Measurements from ENCODE around the gene ZGPAT. TPM values are rescaled to one million over a fixed set of nuclear protein-coding genes. Genes with fewer than 3 reads are reported as not detected.

Gene ZGPAT
- total and polyA plus RNA-seq, 2 of the 13 experiments (the other 11 are each of a cell fraction or from before 2014, with no cell fraction given), result 23.0 to 41.9 TPM

- TF ChIP-seq NR0B2 (CRISPR knock-in tag; IDR thresholded peaks at IDR 0.05) (peak; percentile 51; the same call in 1 of the 2 replicates), SAP130 (CRISPR knock-in tag; IDR thresholded peaks at IDR 0.05; ENCODE audit: low read depth) (peak; percentile 29; the same call in 1 of the 2 replicates), UBTF (CRISPR knock-in tag; IDR thresholded peaks at IDR 0.05) (no peak), SNAPC5 (CRISPR knock-in tag; IDR thresholded peaks at IDR 0.05; ENCODE audit: borderline replicate concordance) (no peak), MXI1 (IDR thresholded peaks at IDR 0.05; ENCODE audit: borderline replicate concordance, low read depth, low read length) (no peak), NFYB (CRISPR knock-in tag; IDR thresholded peaks at IDR 0.05) (0 out of 2 replicates have a peak, but pooled peaks have one; percentile 12), AGO1 (IDR thresholded peaks at IDR 0.05; ENCODE audit: low read depth, low read length, poor library complexity, severe bottlenecking) (no peak), PHF5A (CRISPR knock-in tag; IDR thresholded peaks at IDR 0.05; ENCODE audit: low read depth, unreplicated experiment) (no peak), MAX (IDR thresholded peaks at IDR 0.05) (0 out of 2 replicates have a peak, but pooled peaks have one; percentile 19), NR2F6 (IDR thresholded peaks at IDR 0.05) (no peak), NR2F6 (CRISPR knock-in tag; IDR thresholded peaks at IDR 0.05) (peak; percentile 52; the same call in 1 of the 2 replicates), ETV5 (CRISPR knock-in tag; IDR thresholded peaks at IDR 0.05; ENCODE audit: borderline replicate concordance) (peak; percentile 50; the same call in 1 of the 2 replicates), ZNF770 (CRISPR knock-in tag; IDR thresholded peaks at IDR 0.05) (no peak), ZNF687 (CRISPR knock-in tag; IDR thresholded peaks at IDR 0.05) (peak; percentile 69), ZNF205 (CRISPR knock-in tag; IDR thresholded peaks at IDR 0.05) (no peak), PBX3 (CRISPR knock-in tag; IDR thresholded peaks at IDR 0.05; ENCODE audit: borderline replicate concordance) (no peak), ZEB1 (IDR thresholded peaks at IDR 0.05; ENCODE audit: insufficient replicate concordance, low read depth) (peak; percentile 21)
Measured at GRCh38 chr20:63682384-63683139, 25.3 kb upstream of the ZGPAT start (continued).
